HEK293 (cell line): ENCODE measurements around the gene SLC12A4.

ENCODE experiments used
- CTCF ChIA-PET: fragments of 350-600 bp; formaldehyde crosslinking; extraction: SDS; loops from one replicate; lab custom pipeline; 2021; ENCODE audit warnings: antibody characterized with exemption; lab: Yijun Ruan, JAX
- POLR2A ChIA-PET: fragments of 300-600 bp; formaldehyde crosslinking; extraction: SDS; loops from one replicate; lab custom pipeline; 2020; ENCODE audit warnings: antibody characterized with exemption, inconsistent platforms; lab: Yijun Ruan, JAX
- H3K27ac ChIP-seq: fragments of 200-500 bp; sonication (Bioruptor generic); 2 replicates; pipeline ENCODE4 v1.5.1; 2014; ENCODE audit warnings: low read depth, low read length, control low read depth, inconsistent platforms; ENCODE audit errors: extremely low read depth
- H3K36me3 ChIP-seq, 2 experiments: fragments of 200-500 bp in 1 of 2; sonication (Bioruptor generic) in 1 of 2; 1 replicate in 1 of 2; 2 replicates in 1 of 2; pipeline ENCODE4 v1.5.1; 2014 to 2017; ENCODE audit warnings: inconsistent platforms in 2 of 2, low read length in 2 of 2; ENCODE audit not compliant: control insufficient read depth in 2 of 2, insufficient read depth in 1 of 2
- H3K4me1 ChIP-seq: fragments of 200-500 bp; sonication (Bioruptor generic); 2 replicates; pipeline ENCODE4 v1.5.1; 2014; ENCODE audit warnings: mild to moderate bottlenecking, low read length, inconsistent platforms; ENCODE audit not compliant: control insufficient read depth, insufficient read depth
- H3K4me3 ChIP-seq: 2 replicates; pipeline ENCODE4 v1.5.1; 2011; ENCODE audit warnings: low read depth, mild to moderate bottlenecking, control low read depth, low read length, moderate library complexity
- H3K9me3 ChIP-seq: fragments of 200-500 bp; sonication (Bioruptor generic); 2 replicates; pipeline ENCODE4 v1.5.1; 2014; ENCODE audit warnings: low read depth, low read length, inconsistent platforms; ENCODE audit not compliant: control insufficient read depth, insufficient read depth
- KLF16 ChIP-seq: fragments of 450-650 bp; formaldehyde crosslinking; IDR thresholded peaks from 2 replicates; pipeline ENCODE4 v1.5.1; 2017; ENCODE audit warnings: missing biosample characterization, missing genetic modification characterization
- PRDM10 ChIP-seq: fragments of 450-650 bp; formaldehyde crosslinking; IDR thresholded peaks from 2 replicates; pipeline ENCODE4 v1.5.1; 2016; ENCODE audit warnings: missing biosample characterization, missing genetic modification characterization
- PRDM4 ChIP-seq: fragments of 450-650 bp; formaldehyde crosslinking; IDR thresholded peaks from 2 replicates; pipeline ENCODE4 v1.5.1; 2017; ENCODE audit warnings: missing biosample characterization, missing genetic modification characterization
- SCRT2 ChIP-seq: fragments of 450-650 bp; formaldehyde crosslinking; IDR thresholded peaks from 2 replicates; pipeline ENCODE4 v1.5.1; 2016; ENCODE audit warnings: missing biosample characterization, missing genetic modification characterization
- ZBTB17 ChIP-seq: fragments of 450-650 bp; formaldehyde crosslinking; IDR thresholded peaks from 2 replicates; pipeline ENCODE4 v1.5.1; 2016; ENCODE audit warnings: missing biosample characterization, missing genetic modification characterization
- ZBTB20 ChIP-seq: fragments of 450-650 bp; formaldehyde crosslinking; IDR thresholded peaks from 2 replicates; pipeline ENCODE4 v1.5.1; 2016; ENCODE audit warnings: missing biosample characterization, missing genetic modification characterization
- ZBTB26 ChIP-seq: fragments of 450-650 bp; formaldehyde crosslinking; optimal IDR thresholded peaks from 2 replicates; pipeline ENCODE3; 2016; ENCODE audit warnings: missing biosample characterization, mild to moderate bottlenecking, missing genetic modification characterization
- ZIC2 ChIP-seq: fragments of 450-650 bp; formaldehyde crosslinking; IDR thresholded peaks from 2 replicates; pipeline ENCODE4 v1.5.1; 2016; ENCODE audit warnings: missing biosample characterization, missing genetic modification characterization
- ZNF10 ChIP-seq: fragments of 450-650 bp; formaldehyde crosslinking; IDR thresholded peaks from 2 replicates; pipeline ENCODE4 v1.5.1; 2017; ENCODE audit warnings: missing biosample characterization, missing genetic modification characterization
- ZNF335 ChIP-seq: fragments of 450-650 bp; formaldehyde crosslinking; conservative IDR thresholded peaks from 2 replicates; pipeline ENCODE4 v1.5.1; 2016; ENCODE audit warnings: missing biosample characterization, missing genetic modification characterization
- ZNF549 ChIP-seq: fragments of 450-650 bp; IDR thresholded peaks from 2 replicates; pipeline ENCODE4 v1.5.1; 2018; ENCODE audit warnings: missing biosample characterization, missing genetic modification characterization, mild to moderate bottlenecking, inconsistent platforms, moderate library complexity
- ZNF558 ChIP-seq: fragments of 450-650 bp; formaldehyde crosslinking; IDR thresholded peaks from 2 replicates; pipeline ENCODE4 v1.5.1; 2016; ENCODE audit warnings: missing biosample characterization, missing genetic modification characterization
- ZNF600 ChIP-seq: fragments of 450-650 bp; formaldehyde crosslinking; IDR thresholded peaks from 2 replicates; pipeline ENCODE4 v1.5.1; 2016; ENCODE audit warnings: missing biosample characterization, missing genetic modification characterization

SLC12A4 gene

GRCh38 chr16:67965668-67966548, 2.5 kb downstream of the SLC12A4 start (continued):
- TF ChIP-seq PRDM10 (tag by site-specific recombination) (peak; percentile 32; the same call in 1 of the 2 replicates), ZNF600 (tag by site-specific recombination) (peak; percentile 69)

GRCh38 chr16:67964477-67965131, 3.8 kb downstream of the SLC12A4 start:
- POLR2A ChIA-PET = interaction anchor here (0.7 to 1.3 kb wide), 2 partner anchors 17 to 58 kb away, joined by 3 to 4 read pairs; partner anchors contain the start of genes DDX28 and DUS2
- H3K4me3 ChIP-seq = no peak overlapping the region
- peaks cover 0 to 65% of the 10 kb centered on the region in 2 experiments; a peak in 2 of 3 replicates for H3K36me3 ChIP-seq
- H3K27ac ChIP-seq = no peak overlapping the region
- no peaks in the 10 kb centered on the region for H3K9me3 ChIP-seq
- TF ChIP-seq ZNF558 (tag by site-specific recombination) = no peak
- TF ChIP-seq ZBTB17 (tag by site-specific recombination) = no peak
- TF ChIP-seq KLF16 (tag by site-specific recombination) = no peak
- no peak for TF ChIP-seq ZBTB26 (tag by site-specific recombination)
- no peak for TF ChIP-seq SCRT2 (tag by site-specific recombination)
- 0 out of 2 replicates have a peak, but pooled peaks have one; percentile 33 for TF ChIP-seq ZIC2 (tag by site-specific recombination)
- TF ChIP-seq PRDM4 = peak; percentile 77
- TF ChIP-seq ZNF549 = no peak
- TF ChIP-seq ZNF335 (tag by site-specific recombination) = no peak
- TF ChIP-seq ZBTB20 = no peak
- TF ChIP-seq ZNF10 (tag by site-specific recombination) = 0 out of 2 replicates have a peak, but pooled peaks have one; percentile 14
- TF ChIP-seq, all 188 proteins: peak for 3
- CTCF ChIA-PET = interaction anchor here (0.6 kb wide), 2 partner anchors 29 to 176 kb away, joined by 3 read pairs; no protein-coding TSS in a partner anchor
- H3K4me1 ChIP-seq = no peaks in the 10 kb centered on the region; the same call in none of the 2 replicates
